Measurements from ENCODE around the gene CIZ1. TPM values are rescaled to one million over a fixed set of nuclear protein-coding genes. Genes with fewer than 3 reads are reported as not detected.

CIZ1 gene
- total RNA-seq, 1 donor, result 34.1 TPM

DNA sequence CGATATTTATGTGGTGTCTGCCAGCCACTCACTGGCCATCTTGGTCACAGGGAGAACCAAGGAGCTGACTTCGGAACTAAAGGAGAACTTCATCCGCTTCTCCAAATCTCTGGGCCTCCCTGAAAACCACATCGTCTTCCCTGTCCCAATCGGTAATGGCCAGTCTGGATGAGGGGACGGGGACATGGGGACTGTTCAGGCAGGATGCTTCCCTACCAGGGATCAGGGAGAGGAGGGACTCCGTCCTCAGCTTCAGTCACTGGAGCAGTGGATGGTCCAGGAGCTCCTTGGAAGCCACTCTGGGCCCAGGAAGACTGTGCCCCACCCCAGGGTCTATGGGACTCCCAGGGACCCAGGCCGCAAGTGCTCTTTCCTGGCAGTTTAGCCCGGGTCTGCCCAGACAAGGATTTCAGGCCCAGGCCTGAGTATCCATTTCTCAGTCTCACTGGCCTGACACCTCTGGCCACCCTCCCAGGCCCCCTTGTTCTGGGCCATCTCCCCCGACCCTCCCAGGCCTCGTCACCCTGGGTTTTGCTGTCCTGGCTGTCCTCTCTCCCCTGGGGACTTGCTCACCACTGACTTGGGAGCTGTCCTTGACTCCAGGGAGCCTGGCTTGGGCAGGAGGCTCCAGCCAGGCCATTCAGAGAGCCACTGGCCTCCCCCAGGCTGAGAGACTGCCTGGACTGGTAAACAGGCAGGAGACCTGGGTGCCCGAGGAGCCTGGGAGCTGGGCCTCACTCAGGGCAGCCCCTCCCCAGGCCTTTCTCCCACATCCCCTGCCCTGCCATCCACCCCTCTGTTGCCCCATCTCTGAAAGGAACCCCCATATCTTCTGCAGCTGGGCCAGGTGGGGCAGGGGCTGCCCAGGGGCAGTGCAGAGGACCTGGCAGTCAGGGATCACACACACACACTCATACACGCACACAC is 39.0 kb downstream of the CIZ1 start:
- no peak for DNase-seq (ENCODE audit: low read depth)
- TF ChIP-seq, protein P1, sequence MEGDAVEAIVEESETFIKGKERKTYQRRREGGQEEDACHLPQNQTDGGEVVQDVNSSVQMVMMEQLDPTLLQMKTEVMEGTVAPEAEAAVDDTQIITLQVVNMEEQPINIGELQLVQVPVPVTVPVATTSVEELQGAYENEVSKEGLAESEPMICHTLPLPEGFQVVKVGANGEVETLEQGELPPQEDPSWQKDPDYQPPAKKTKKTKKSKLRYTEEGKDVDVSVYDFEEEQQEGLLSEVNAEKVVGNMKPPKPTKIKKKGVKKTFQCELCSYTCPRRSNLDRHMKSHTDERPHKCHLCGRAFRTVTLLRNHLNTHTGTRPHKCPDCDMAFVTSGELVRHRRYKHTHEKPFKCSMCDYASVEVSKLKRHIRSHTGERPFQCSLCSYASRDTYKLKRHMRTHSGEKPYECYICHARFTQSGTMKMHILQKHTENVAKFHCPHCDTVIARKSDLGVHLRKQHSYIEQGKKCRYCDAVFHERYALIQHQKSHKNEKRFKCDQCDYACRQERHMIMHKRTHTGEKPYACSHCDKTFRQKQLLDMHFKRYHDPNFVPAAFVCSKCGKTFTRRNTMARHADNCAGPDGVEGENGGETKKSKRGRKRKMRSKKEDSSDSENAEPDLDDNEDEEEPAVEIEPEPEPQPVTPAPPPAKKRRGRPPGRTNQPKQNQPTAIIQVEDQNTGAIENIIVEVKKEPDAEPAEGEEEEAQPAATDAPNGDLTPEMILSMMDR (IDR thresholded peaks at IDR 0.05; ENCODE audit: insufficient read depth, low read depth, low read length), result no peak
- H3K4me3 ChIP-seq (ENCODE audit: low read depth, low read length), result no peak overlapping the region

DNA sequence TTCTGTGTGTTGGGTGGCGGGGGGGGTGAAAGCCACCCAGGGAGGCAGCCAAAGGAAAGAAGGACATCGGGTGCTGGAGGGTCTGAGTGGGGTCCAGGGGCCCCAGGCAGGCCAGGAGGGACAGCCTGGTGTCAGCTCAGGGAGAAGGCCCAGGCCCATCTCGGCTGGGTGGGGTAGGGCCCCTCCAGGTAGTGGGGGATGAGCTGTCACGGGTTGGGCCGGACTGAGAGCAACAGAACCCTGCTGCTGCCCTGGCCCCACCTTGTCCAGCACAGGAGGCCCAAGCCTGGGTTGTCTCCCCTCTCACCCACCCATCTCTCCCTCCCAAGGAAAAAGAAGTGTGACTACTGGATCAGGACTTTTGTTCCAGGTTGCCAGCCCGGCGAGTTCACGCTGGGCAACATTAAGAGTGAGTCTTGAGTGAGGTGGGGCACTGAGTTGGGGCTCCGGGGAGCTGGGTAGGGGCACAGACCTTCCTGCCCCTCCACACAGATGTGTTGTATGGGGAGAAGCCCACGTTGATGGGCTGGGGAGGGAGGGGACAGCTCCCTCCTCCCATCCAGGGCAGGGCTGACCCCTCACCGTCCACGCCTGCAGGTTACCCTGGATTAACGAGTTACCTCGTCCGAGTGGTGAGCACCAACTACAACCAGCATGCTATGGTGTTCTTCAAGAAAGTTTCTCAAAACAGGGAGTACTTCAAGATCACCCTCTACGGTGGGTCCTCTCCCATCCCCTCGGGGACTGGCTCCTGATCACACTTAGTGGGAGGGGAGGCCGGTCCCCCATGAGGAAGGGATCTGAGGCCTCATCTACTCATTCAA is 39.9 kb downstream of the CIZ1 start:
- H3K4me3 ChIP-seq (ENCODE audit: low read depth, low read length), result no peak overlapping the region
- TF ChIP-seq, protein P1 (IDR thresholded peaks at IDR 0.05; ENCODE audit: insufficient read depth, low read depth, low read length), result no peak
- no peak for DNase-seq (ENCODE audit: low read depth)

DNA sequence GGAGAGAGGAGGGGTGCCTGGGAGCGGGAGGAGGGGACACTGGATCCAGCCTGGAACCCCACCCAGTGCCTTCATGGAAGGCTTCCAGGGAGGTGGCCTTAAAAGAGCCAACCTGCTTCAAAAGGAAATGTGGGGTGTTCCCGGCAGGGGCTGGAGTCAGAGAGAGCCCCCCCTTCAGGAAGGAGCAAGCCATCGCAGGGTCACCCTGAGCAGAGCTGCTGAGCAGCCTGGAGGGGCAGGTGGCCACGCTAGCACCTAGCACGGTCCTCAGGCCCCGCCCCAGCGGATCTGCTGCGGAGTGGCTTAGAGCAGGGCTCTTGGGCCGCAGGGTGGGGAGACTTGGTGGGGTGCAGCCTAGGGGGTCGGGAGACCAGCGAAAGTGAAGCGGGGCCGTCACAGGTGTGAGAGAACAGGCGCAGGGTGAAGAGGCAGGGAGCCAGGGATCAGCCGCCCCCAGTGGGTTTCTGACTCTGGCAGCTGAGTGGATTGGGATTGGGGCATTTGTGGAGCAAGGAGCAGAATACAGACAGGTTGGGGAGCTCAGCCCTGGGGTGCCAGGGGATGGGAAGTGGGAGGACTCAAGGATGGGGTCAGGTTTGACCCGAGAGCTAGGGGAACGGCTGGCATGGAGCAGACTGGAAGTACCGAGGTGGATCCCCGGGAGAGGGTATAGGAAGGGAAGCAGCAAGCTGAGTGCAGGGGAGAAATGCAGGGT is 40.6 kb downstream of the CIZ1 start:
- no peak overlapping the region for H3K4me3 ChIP-seq (ENCODE audit: low read depth, low read length)
- TF ChIP-seq, protein P1 (IDR thresholded peaks at IDR 0.05; ENCODE audit: insufficient read depth, low read depth, low read length), result peak; percentile 36
- no peak for DNase-seq (ENCODE audit: low read depth)

DNA sequence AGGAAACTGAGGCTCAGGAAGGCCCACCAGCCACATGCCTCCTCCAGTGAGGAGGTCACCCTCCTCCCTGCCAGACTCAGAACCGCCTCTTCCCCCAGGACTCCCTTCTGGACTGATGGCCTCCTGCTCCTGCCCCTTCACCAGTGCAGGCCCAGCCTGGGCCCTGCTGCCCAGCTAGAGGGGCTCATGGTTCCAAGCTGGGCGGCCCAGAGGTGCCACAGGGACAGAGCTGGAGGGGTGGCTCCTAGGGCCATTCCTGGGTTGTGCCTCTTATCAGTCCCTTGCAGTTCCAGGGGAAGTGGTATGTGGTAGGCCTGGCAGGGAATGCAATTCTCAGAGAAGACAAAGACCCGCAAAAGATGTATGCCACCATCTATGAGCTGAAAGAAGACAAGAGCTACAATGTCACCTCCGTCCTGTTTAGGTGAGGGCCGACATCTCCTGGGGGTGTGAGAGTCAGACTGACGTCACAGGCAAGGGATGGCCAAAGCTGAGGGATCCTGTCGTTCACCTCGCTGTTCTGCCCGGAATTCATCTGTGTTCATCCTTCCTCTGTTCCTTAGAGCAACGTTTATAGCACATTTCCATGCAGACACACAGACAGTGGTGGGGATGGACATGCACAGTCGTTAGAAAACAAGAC is 41.3 kb downstream of the CIZ1 start:
- H3K4me3 ChIP-seq (ENCODE audit: low read depth, low read length), result no peak overlapping the region
- no peak for DNase-seq (ENCODE audit: low read depth)
- TF ChIP-seq, protein P1 (IDR thresholded peaks at IDR 0.05; ENCODE audit: insufficient read depth, low read depth, low read length), result no peak

DNA sequence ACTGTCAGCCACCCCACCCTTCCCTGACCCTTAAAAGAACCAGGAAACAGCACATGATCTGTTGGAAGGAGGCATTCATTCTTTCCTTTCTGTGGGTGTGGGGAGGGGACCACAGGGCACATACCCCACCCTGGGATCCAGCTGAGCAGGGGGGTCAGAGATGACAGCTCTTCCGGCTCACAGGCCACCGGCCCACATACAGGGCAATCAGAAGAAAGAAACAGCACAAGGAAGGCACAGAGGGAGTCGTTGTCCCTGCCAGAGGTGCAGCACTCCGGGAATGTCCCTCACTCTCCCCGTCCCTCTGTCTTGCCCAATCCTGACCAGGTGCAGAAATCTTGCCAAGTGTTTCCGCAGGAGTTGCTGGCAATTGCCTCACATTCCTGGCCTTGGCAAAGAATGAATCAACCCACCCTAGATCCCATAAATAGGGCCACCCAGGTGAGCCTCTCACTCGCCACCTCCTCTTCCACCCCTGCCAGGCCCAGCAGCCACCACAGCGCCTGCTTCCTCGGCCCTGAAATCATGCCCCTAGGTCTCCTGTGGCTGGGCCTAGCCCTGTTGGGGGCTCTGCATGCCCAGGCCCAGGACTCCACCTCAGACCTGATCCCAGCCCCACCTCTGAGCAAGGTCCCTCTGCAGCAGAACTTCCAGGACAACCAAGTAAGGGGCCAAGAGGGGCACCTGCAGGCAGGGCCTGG is 42.2 kb downstream of the CIZ1 start, which contains the start of gene LCN2:
TSS of gene LCN2 (plus strand) at position 453 of the 701 bp plus-strand sequence. CDS start at position 526, 73 bp downstream.
- no peak within 1 kb of the TSS for H3K4me3 ChIP-seq (ENCODE audit: low read depth, low read length)
- DNase-seq (ENCODE audit: low read depth), result no peak
- TF ChIP-seq, protein P1 (IDR thresholded peaks at IDR 0.05; ENCODE audit: insufficient read depth, low read depth, low read length), result no peak
